22Rv1 (cell line): Measurements from ENCODE around the gene TCTN3.

ENCODE experiments used
- CTCF ChIP-seq: fragments of 450-650 bp; IDR thresholded peaks from 2 replicates; pipeline ENCODE4 v1.5.1; 2017; ENCODE audit warnings: mild to moderate bottlenecking
- ZFX ChIP-seq: fragments of 450-650 bp; IDR thresholded peaks from 2 replicates; pipeline ENCODE4 v1.6.1; 2017; ENCODE audit warnings: antibody characterized with exemption, borderline replicate concordance

GRCh38 chr10:95660283-95660682, 33.4 kb downstream of the TCTN3 start:
- no peak for TF ChIP-seq CTCF
- no peak for TF ChIP-seq ZFX
